Activated naive CD8-positive, alpha-beta T cell (primary cell): ENCODE data around the gene MCC.
A peak's percentile ranks its signal among the peaks of the same experiment; 100 is the strongest.

Source experiments
- H3K27ac Mint-ChIP-seq: one replicate; pipeline ENCODE4 v1.8.0; 2021; ENCODE audit warnings: mixed read lengths
- H3K27me3 Mint-ChIP-seq: one replicate; pipeline ENCODE4 v1.8.0; 2021; ENCODE audit warnings: mixed read lengths
- H3K36me3 Mint-ChIP-seq: one replicate; pipeline ENCODE4 v1.8.0; 2021; ENCODE audit warnings: mixed read lengths
- H3K4me1 Mint-ChIP-seq: one replicate; pipeline ENCODE4 v1.8.0; 2021; ENCODE audit warnings: low read depth, mixed read lengths
- H3K4me3 Mint-ChIP-seq: one replicate; pipeline ENCODE4 v1.8.0; 2021; ENCODE audit warnings: mild to moderate bottlenecking, mixed read lengths
- H3K9me3 Mint-ChIP-seq: one replicate; pipeline ENCODE4 v1.8.0; 2021; ENCODE audit warnings: low read depth, mixed read lengths

Gene MCC

GRCh38 chr5:113487781-113488644 is at the start of gene MCC:
MCC (minus strand) TSS chr5:113488453.
- Mint-ChIP-seq H3K27ac (no peak within 1 kb of the TSS), H3K9me3 (peaks cover 18% of the 10 kb centered on the region), H3K4me3 (peak within 1 kb of the TSS; percentile 85), H3K27me3 (peaks cover 50% of the 10 kb centered on the region), H3K36me3 (peaks cover 16% of the 10 kb centered on the region), H3K4me1 (peaks cover 15% of the 10 kb centered on the region)

- Mint-ChIP-seq H3K36me3 (peaks cover 33% of the 10 kb centered on the region), H3K9me3 (no peaks in the 10 kb centered on the region), H3K4me3 (no peak overlapping the region), H3K4me1 (peaks cover 4% of the 10 kb centered on the region), H3K27me3 (no peaks in the 10 kb centered on the region), H3K27ac (no peak overlapping the region)
Observed at GRCh38 chr5:113531481-113532159, 43.4 kb upstream of the MCC start.

- H3K9me3 Mint-ChIP-seq: no peaks in the 10 kb centered on the region
- peaks cover 34% of the 10 kb centered on the region for H3K4me1 Mint-ChIP-seq
- no peaks in the 10 kb centered on the region for H3K27me3 Mint-ChIP-seq
- H3K4me3 Mint-ChIP-seq: no peak overlapping the region
- peaks cover 21% of the 10 kb centered on the region for H3K36me3 Mint-ChIP-seq
- H3K27ac Mint-ChIP-seq: no peak overlapping the region
Observed at GRCh38 chr5:113527746-113528145, 39.5 kb upstream of the MCC start.

GRCh38 chr5:113526421-113526820 is 38.2 kb upstream of the MCC start:
- Mint-ChIP-seq H3K9me3 (no peaks in the 10 kb centered on the region), H3K4me1 (peaks cover 43% of the 10 kb centered on the region), H3K4me3 (no peak overlapping the region), H3K27ac (no peak overlapping the region), H3K27me3 (no peaks in the 10 kb centered on the region), H3K36me3 (peaks cover 16% of the 10 kb centered on the region)

GRCh38 chr5:113524927-113525326 is 36.7 kb upstream of the MCC start:
- Mint-ChIP-seq H3K9me3 (no peaks in the 10 kb centered on the region), H3K27ac (peak overlapping the region; percentile 50), H3K27me3 (no peaks in the 10 kb centered on the region), H3K36me3 (peaks cover 13% of the 10 kb centered on the region), H3K4me1 (peaks cover 56% of the 10 kb centered on the region), H3K4me3 (peak overlapping the region; percentile 25)

- no peaks in the 10 kb centered on the region for H3K9me3 Mint-ChIP-seq
- no peaks in the 10 kb centered on the region for H3K27me3 Mint-ChIP-seq
- peaks cover 10% of the 10 kb centered on the region for H3K36me3 Mint-ChIP-seq
- H3K4me3 Mint-ChIP-seq: peak overlapping the region; percentile 3
- H3K4me1 Mint-ChIP-seq: peaks cover 61% of the 10 kb centered on the region
- H3K27ac Mint-ChIP-seq: peak overlapping the region; percentile 7
Observed at GRCh38 chr5:113523168-113523567, 34.9 kb upstream of the MCC start.

GRCh38 chr5:113520899-113521298 is 32.6 kb upstream of the MCC start:
- H3K36me3 Mint-ChIP-seq: peaks cover 12% of the 10 kb centered on the region
- H3K27me3 Mint-ChIP-seq: no peaks in the 10 kb centered on the region
- H3K27ac Mint-ChIP-seq: no peak overlapping the region
- no peaks in the 10 kb centered on the region for H3K9me3 Mint-ChIP-seq
- H3K4me1 Mint-ChIP-seq: peaks cover 68% of the 10 kb centered on the region
- no peak overlapping the region for H3K4me3 Mint-ChIP-seq

GRCh38 chr5:113520429-113520828 is 32.2 kb upstream of the MCC start:
- no peak overlapping the region for H3K4me3 Mint-ChIP-seq
- H3K27ac Mint-ChIP-seq: no peak overlapping the region
- no peaks in the 10 kb centered on the region for H3K27me3 Mint-ChIP-seq
- peaks cover 12% of the 10 kb centered on the region for H3K36me3 Mint-ChIP-seq
- H3K4me1 Mint-ChIP-seq: peaks cover 68% of the 10 kb centered on the region
- no peaks in the 10 kb centered on the region for H3K9me3 Mint-ChIP-seq

GRCh38 chr5:113519412-113519811 is 31.2 kb upstream of the MCC start:
- H3K27ac Mint-ChIP-seq: no peak overlapping the region
- no peaks in the 10 kb centered on the region for H3K27me3 Mint-ChIP-seq
- no peak overlapping the region for H3K4me3 Mint-ChIP-seq
- H3K9me3 Mint-ChIP-seq: no peaks in the 10 kb centered on the region
- H3K4me1 Mint-ChIP-seq: peaks cover 66% of the 10 kb centered on the region
- peaks cover 12% of the 10 kb centered on the region for H3K36me3 Mint-ChIP-seq

GRCh38 chr5:113518884-113519283 is 30.6 kb upstream of the MCC start:
- no peaks in the 10 kb centered on the region for H3K9me3 Mint-ChIP-seq
- no peaks in the 10 kb centered on the region for H3K27me3 Mint-ChIP-seq
- peaks cover 12% of the 10 kb centered on the region for H3K36me3 Mint-ChIP-seq
- H3K4me3 Mint-ChIP-seq: no peak overlapping the region
- H3K4me1 Mint-ChIP-seq: peaks cover 63% of the 10 kb centered on the region
- no peak overlapping the region for H3K27ac Mint-ChIP-seq

GRCh38 chr5:113514289-113514635 is 26.0 kb upstream of the MCC start:
- peaks cover 8% of the 10 kb centered on the region for H3K27me3 Mint-ChIP-seq
- H3K27ac Mint-ChIP-seq: peak overlapping the region; percentile 88
- H3K9me3 Mint-ChIP-seq: no peaks in the 10 kb centered on the region
- H3K36me3 Mint-ChIP-seq: peaks cover 3% of the 10 kb centered on the region
- peaks cover 31% of the 10 kb centered on the region for H3K4me1 Mint-ChIP-seq
- H3K4me3 Mint-ChIP-seq: peak overlapping the region; percentile 95

- Mint-ChIP-seq H3K27ac (peak within 1 kb of the TSS; percentile 88), H3K9me3 (no peaks in the 10 kb centered on the region), H3K4me1 (peaks cover 29% of the 10 kb centered on the region), H3K36me3 (peaks cover 3% of the 10 kb centered on the region), H3K27me3 (peaks cover 8% of the 10 kb centered on the region), H3K4me3 (peak within 1 kb of the TSS; percentile 95)
Observed at GRCh38 chr5:113513384-113514288, 25.4 kb upstream of the MCC start, which contains the start of gene YTHDC2. YTHDC2 (plus strand) TSS chr5:113513694; CDS start chr5:113513896, 202 bp downstream.

- Mint-ChIP-seq H3K36me3 (peaks cover 2% of the 10 kb centered on the region), H3K4me3 (peak overlapping the region; percentile 42), H3K27ac (no peak overlapping the region), H3K9me3 (no peaks in the 10 kb centered on the region), H3K27me3 (peaks cover 13% of the 10 kb centered on the region), H3K4me1 (peaks cover 28% of the 10 kb centered on the region)
Observed at GRCh38 chr5:113512341-113512740, 24.1 kb upstream of the MCC start.

- Mint-ChIP-seq H3K4me3 (no peak overlapping the region), H3K27ac (no peak overlapping the region), H3K4me1 (peaks cover 15% of the 10 kb centered on the region), H3K36me3 (no peaks in the 10 kb centered on the region), H3K27me3 (peaks cover 21% of the 10 kb centered on the region), H3K9me3 (no peaks in the 10 kb centered on the region)
Observed at GRCh38 chr5:113510836-113511451, 22.7 kb upstream of the MCC start.
